GM12878 (cell line): ENCODE measurements around the gene CLSTN2. TPM values are rescaled to one million over a fixed set of nuclear protein-coding genes. Genes with fewer than 3 reads are reported as not detected.

ENCODE experiments used
- ATAC-seq: fragments of 200-7000 bp; cut with Tn5 transposase; 3 replicates; pipeline ENCODE4 v1.9.1; 2020; ENCODE audit warnings: mild to moderate bottlenecking, moderate library complexity
- BruUV-seq: library from RNA; stranded (reverse); fragments of 400-500 nt; replicated peaks from 2 replicates; lab custom pipeline; 2021; lab: Mats Ljungman, UMichigan
- CTCF ChIA-PET: fragments of 300-600 bp; sonication (Branson Sonifier 250); formaldehyde crosslinking; extraction: SDS; loops from one replicate; lab custom pipeline; 2021; ENCODE audit warnings: inconsistent platforms; lab: Yijun Ruan, JAX
- POLR2A ChIA-PET: fragments of 350-600 bp; formaldehyde crosslinking; extraction: SDS; loops from one replicate; lab custom pipeline; 2021; ENCODE audit warnings: inconsistent platforms; lab: Charles Lee
- RAD21 ChIA-PET: fragments of 300-600 bp; sonication (Branson Sonifier 250); formaldehyde crosslinking; loops from one replicate; lab custom pipeline; 2023; ENCODE audit warnings: antibody characterized with exemption; ENCODE audit not compliant: unreplicated experiment; lab: Charles Lee
- SMC1A ChIA-PET: fragments of 300-600 bp; sonication (Branson Sonifier 250); formaldehyde crosslinking; loops from one replicate; lab custom pipeline; 2023; ENCODE audit not compliant: unreplicated experiment, uncharacterized antibody; lab: Charles Lee
- DNase-seq: peaks from one replicate; pipeline ENCODE4 v3.0.0-alpha.2; 2011; ENCODE audit warnings: low read depth, low spot score
- FAIRE-seq: peaks from 3 replicates; lab custom pipeline; 2011; peaks lifted over from hg19 to GRCh38; lab: Jason Lieb, UNC
- H2AFZ ChIP-seq: 2 replicates; pipeline ENCODE4 v1.6.0; 2011; ENCODE audit warnings: low read depth, low read length, control low read depth; ENCODE audit not compliant: control insufficient read depth
- H3K27ac ChIP-seq: 2 replicates; pipeline ENCODE4 v1.5.1; 2011; ENCODE audit warnings: control low read depth; ENCODE audit not compliant: control insufficient read depth, insufficient read depth
- H3K27me3 ChIP-seq, 2 experiments: replicated peaks in 1 of 2; 2 replicates each; pipeline versions ENCODE4 v1.6.0 to v1.6.1; 2011; ENCODE audit warnings: low read length in 1 of 2; ENCODE audit not compliant: control insufficient read depth in 2 of 2, insufficient read depth in 2 of 2
- H3K36me3 ChIP-seq, 2 experiments: 2 replicates each; pipeline ENCODE4 v1.5.1; 2011; ENCODE audit warnings: low read length in 1 of 2; ENCODE audit not compliant: control insufficient read depth in 2 of 2, insufficient read depth in 2 of 2
- H3K4me1 ChIP-seq: 2 replicates; pipeline ENCODE4 v1.6.1; 2011; ENCODE audit warnings: mild to moderate bottlenecking, low read length, moderate library complexity, mixed read lengths; ENCODE audit not compliant: control insufficient read depth, insufficient read depth
- H3K4me2 ChIP-seq: 2 replicates; pipeline ENCODE4 v1.6.0; 2011; ENCODE audit warnings: control low read depth; ENCODE audit not compliant: control insufficient read depth, insufficient read depth
- H3K4me3 ChIP-seq: fragments of 200-600 bp; sonication (generic); 2 replicates; pipeline ENCODE4 v1.5.1; 2016
- H3K79me2 ChIP-seq: 2 replicates; pipeline ENCODE4 v1.6.0; 2011; ENCODE audit warnings: low read length; ENCODE audit not compliant: control insufficient read depth, insufficient read depth
- H3K9ac ChIP-seq: 2 replicates; pipeline ENCODE4 v1.8.0; 2011; ENCODE audit warnings: low read length, control low read depth, mixed read lengths; ENCODE audit not compliant: control insufficient read depth, insufficient read depth
- H3K9me3 ChIP-seq: replicated peaks from 3 replicates; pipeline ENCODE4 v1.5.1; 2011; ENCODE audit warnings: mild to moderate bottlenecking, low read length; ENCODE audit not compliant: control insufficient read depth, insufficient read depth
- H4K20me1 ChIP-seq: 2 replicates; pipeline ENCODE4 v1.6.0; 2011; ENCODE audit not compliant: control insufficient read depth, insufficient read depth
- CHD1 ChIP-seq: IDR thresholded peaks from 2 replicates; pipeline ENCODE4 v1.6.1; 2012; ENCODE audit warnings: low read depth, low read length, improper control_type of control experiment
- DPF2 ChIP-seq: fragments of 450-650 bp; IDR thresholded peaks from 2 replicates; pipeline ENCODE4 v1.6.1; 2017; ENCODE audit warnings: mild to moderate bottlenecking
- EGR1 ChIP-seq, 2 experiments: IDR thresholded peaks; 1 replicate in 1 of 2; 2 replicates in 1 of 2; pipeline ENCODE4 v1.6.1; 2011 to 2012; ENCODE audit warnings: low read depth in 2 of 2, low read length in 2 of 2, borderline replicate concordance in 1 of 2, mild to moderate bottlenecking in 1 of 2, moderate library complexity in 1 of 2
- HDAC2 ChIP-seq: fragments of 200-600 bp; sonication (generic); IDR thresholded peaks from 2 replicates; pipeline ENCODE4 v1.6.1; 2017
- HDGF ChIP-seq: fragments of 450-650 bp; IDR thresholded peaks from 2 replicates; pipeline ENCODE4 v1.6.1; 2016; ENCODE audit warnings: antibody characterized with exemption
- MTA2 ChIP-seq: fragments of 450-650 bp; IDR thresholded peaks from 2 replicates; pipeline ENCODE4 v1.6.1; 2016; ENCODE audit warnings: low read depth, mild to moderate bottlenecking, moderate library complexity
- PML ChIP-seq: IDR thresholded peaks from 2 replicates; pipeline ENCODE4 v1.6.1; 2012; ENCODE audit warnings: low read length, inconsistent platforms
- POU2F2 ChIP-seq: IDR thresholded peaks from 3 replicates; pipeline ENCODE4 v1.6.1; 2011; ENCODE audit warnings: low read depth, mild to moderate bottlenecking, low read length, borderline replicate concordance
- RAD21 ChIP-seq: IDR thresholded peaks from 2 replicates; pipeline ENCODE4 v1.6.1; 2011; ENCODE audit warnings: mild to moderate bottlenecking, low read depth, low read length, moderate library complexity; ENCODE audit not compliant: insufficient read depth
- RAD51 ChIP-seq: fragments of 450-650 bp; IDR thresholded peaks from 2 replicates; pipeline ENCODE4 v1.6.1; 2016; ENCODE audit warnings: moderate library complexity, mild to moderate bottlenecking, inconsistent platforms
- SIN3A ChIP-seq: IDR thresholded peaks from 2 replicates; pipeline ENCODE4 v1.6.1; 2012; ENCODE audit warnings: low read depth, low read length, improper control_type of control experiment
- SIX5 ChIP-seq: IDR thresholded peaks from 2 replicates; pipeline ENCODE4 v1.6.1; 2011; ENCODE audit warnings: mild to moderate bottlenecking, low read depth, low read length, moderate library complexity; ENCODE audit not compliant: severe bottlenecking
- TBL1XR1 ChIP-seq: IDR thresholded peaks from 2 replicates; pipeline ENCODE4 v1.6.1; 2012; ENCODE audit warnings: low read depth, low read length, improper control_type of control experiment
- ZNF622 ChIP-seq: fragments of 450-650 bp; IDR thresholded peaks from 2 replicates; pipeline ENCODE4 v1.6.1; 2017; ENCODE audit warnings: mild to moderate bottlenecking, inconsistent platforms
- WGBS: methylation state at CpG from one replicate; pipeline ENCODE4 v1.1.6; 2016; ENCODE audit warnings: low lambda C conversion rate; ENCODE audit not compliant: insufficient replicate concordance, insufficient coverage; ENCODE audit errors: missing lambda C conversion rate; 5-methylcytosine and 5-hydroxymethylcytosine counted together
- in situ Hi-C: fragments of 300-500 bp; cut with MboI; formaldehyde crosslinking; loops from 9 replicates; pipeline ENCODE4 v1.14.3; 2018; ENCODE audit warnings: mixed read lengths
- intact Hi-C: fragments of 100-400 bp; cut with micrococcal nuclease; formaldehyde crosslinking; loops from one replicate; pipeline ENCODE4 v1.14.2; 2022; ENCODE audit not compliant: unreplicated experiment
- polyA plus RNA-seq, 11 experiments: library from polyadenylated mRNA; depleted of rRNA in 4 of 11; unstranded in 6 of 11; stranded (reverse) in 5 of 11; fragments of >200 nt; fragmentation: Nextera tagmentation in 4 of 11; fragmentation: Illumina TruSeq in 1 of 11; extraction: Ambion mirVana in 4 of 11; extraction: Trizol in 1 of 11; gene quantifications; 1 replicate in 1 of 11; 2 replicates in 10 of 11; pipeline versions ENCODE4 v1.2.1 to v1.2.3, GENCODE V29; 2011 to 2016; ENCODE audit warnings: inconsistent platforms in 2 of 11, missing spikeins in 2 of 11, low read depth in 1 of 11
- total RNA-seq, 4 experiments: library from RNA; depleted of rRNA in 3 of 4; stranded (reverse); fragments of >200 nt in 3 of 4; fragmentation: Illumina TruSeq in 1 of 4; extraction: Trizol in 1 of 4; gene quantifications; 2 replicates each; pipeline versions ENCODE4 v1.2.1 to v1.2.3, GENCODE V29; 2013 to 2021
- TF ChIP-seq, protein P1 (sequence below): fragments of 450-650 bp; IDR thresholded peaks from 2 replicates; pipeline ENCODE4 v1.6.1; 2016; ENCODE audit warnings: mild to moderate bottlenecking, moderate library complexity, borderline replicate concordance
- TF ChIP-seq, protein P2 (sequence below), 3 experiments: IDR thresholded peaks in 2 of 3; conservative IDR thresholded peaks in 1 of 3; 2 replicates each; pipeline ENCODE4 v1.5.1; 2011; ENCODE audit warnings: low read depth in 3 of 3, low read length in 3 of 3, mild to moderate bottlenecking in 3 of 3, control low read depth in 2 of 3, moderate library complexity in 2 of 3, inconsistent platforms in 1 of 3, mixed read lengths in 1 of 3; ENCODE audit not compliant: control insufficient read depth in 2 of 3, insufficient read depth in 1 of 3; ENCODE audit errors: extremely low read depth in 1 of 3
- TF ChIP-seq, protein P3 (sequence below): IDR thresholded peaks from 2 replicates; pipeline ENCODE4 v1.6.1; 2012; ENCODE audit warnings: low read length, inconsistent platforms

Gene CLSTN2
- total and polyA plus RNA-seq, 10 of the 15 experiments (the other 5 are each of a cell fraction or from before 2014, with no cell fraction given), result under 0.01 to 0.10 (median under 0.01) TPM; not detected in 5

DNA sequence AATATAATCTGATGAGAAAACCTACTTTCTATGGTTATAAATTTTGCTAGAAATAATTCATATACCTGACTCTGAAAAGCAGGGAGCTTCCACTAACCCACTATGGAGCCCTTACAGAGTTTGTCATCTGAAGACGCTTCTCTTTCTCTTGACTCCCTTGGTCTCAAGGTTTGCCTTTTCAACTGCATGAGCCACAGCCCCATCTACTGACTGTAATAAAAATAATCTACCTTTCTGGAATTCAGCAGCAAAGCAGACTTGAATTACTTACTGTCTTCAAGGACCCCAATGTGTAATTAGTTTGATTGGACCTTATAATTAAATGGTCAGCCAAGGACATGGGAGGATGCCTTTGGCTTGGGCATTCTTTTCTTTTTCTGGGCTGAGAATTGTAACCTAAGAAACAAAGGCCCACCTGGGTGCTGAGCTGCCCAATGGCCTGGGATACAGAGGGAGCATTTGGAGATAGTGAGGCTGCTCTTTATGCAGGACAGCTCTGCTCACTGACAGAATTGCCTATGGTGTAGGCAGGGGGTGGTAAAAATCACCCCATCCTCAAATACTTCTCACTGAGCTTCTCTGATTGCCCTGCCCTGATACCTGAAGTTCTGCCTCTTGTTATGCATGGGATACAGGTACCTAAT lies 564.3 kb downstream of the CLSTN2 start:
- ATAC-seq (peak; percentile 61), DNase-seq (no peak), FAIRE-seq (no peak)
- Histone ChIP-seq H3K27ac (no peak overlapping the region), H3K9ac (no peak overlapping the region), H3K36me3 (no peaks in the 10 kb centered on the region), H3K27me3 (no peaks in the 10 kb centered on the region; a peak in 1 of 4 replicates), H3K4me2 (no peak overlapping the region), H3K4me1 (no peaks in the 10 kb centered on the region), H4K20me1 (no peaks in the 10 kb centered on the region), H3K79me2 (no peaks in the 10 kb centered on the region), H3K4me3 (no peak overlapping the region)
- 0% methylated on average over 1 of the region's 1 CpG for WGBS
- SMC1A ChIA-PET, result interaction anchor here (0.7 to 1.7 kb wide), 7 partner anchors 8 to 787 kb away, joined by 3 to 6 read pairs (median 3); no protein-coding TSS in a partner anchor
- no TSS peak for BruUV-seq
- CTCF ChIA-PET, result interaction anchor here (0.7 to 2.0 kb wide), 7 partner anchors 16 to 561 kb away, joined by 3 to 14 read pairs (median 3); no protein-coding TSS in a partner anchor
- RAD21 ChIA-PET, result interaction anchor here (1.0 to 1.9 kb wide), 4 partner anchors 8 to 370 kb away, joined by 3 to 9 read pairs (median 4); no protein-coding TSS in a partner anchor
- POLR2A ChIA-PET, result no interaction called here
- intact Hi-C loops, result loop anchor here (5.0 kb wide), 1 partner anchor 372 kb away; no protein-coding TSS in a partner anchor
- TF ChIP-seq, protein P1, sequence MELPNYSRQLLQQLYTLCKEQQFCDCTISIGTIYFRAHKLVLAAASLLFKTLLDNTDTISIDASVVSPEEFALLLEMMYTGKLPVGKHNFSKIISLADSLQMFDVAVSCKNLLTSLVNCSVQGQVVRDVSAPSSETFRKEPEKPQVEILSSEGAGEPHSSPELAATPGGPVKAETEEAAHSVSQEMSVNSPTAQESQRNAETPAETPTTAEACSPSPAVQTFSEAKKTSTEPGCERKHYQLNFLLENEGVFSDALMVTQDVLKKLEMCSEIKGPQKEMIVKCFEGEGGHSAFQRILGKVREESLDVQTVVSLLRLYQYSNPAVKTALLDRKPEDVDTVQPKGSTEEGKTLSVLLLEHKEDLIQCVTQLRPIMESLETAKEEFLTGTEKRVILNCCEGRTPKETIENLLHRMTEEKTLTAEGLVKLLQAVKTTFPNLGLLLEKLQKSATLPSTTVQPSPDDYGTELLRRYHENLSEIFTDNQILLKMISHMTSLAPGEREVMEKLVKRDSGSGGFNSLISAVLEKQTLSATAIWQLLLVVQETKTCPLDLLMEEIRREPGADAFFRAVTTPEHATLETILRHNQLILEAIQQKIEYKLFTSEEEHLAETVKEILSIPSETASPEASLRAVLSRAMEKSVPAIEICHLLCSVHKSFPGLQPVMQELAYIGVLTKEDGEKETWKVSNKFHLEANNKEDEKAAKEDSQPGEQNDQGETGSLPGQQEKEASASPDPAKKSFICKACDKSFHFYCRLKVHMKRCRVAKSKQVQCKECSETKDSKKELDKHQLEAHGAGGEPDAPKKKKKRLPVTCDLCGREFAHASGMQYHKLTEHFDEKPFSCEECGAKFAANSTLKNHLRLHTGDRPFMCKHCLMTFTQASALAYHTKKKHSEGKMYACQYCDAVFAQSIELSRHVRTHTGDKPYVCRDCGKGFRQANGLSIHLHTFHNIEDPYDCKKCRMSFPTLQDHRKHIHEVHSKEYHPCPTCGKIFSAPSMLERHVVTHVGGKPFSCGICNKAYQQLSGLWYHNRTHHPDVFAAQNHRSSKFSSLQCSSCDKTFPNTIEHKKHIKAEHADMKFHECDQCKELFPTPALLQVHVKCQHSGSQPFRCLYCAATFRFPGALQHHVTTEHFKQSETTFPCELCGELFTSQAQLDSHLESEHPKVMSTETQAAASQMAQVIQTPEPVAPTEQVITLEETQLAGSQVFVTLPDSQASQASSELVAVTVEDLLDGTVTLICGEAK, result no peak
- TF ChIP-seq RAD21 (peak; percentile 45), MTA2 (no peak), POU2F2 (no peak), SIX5 (no peak), EGR1 (IDR thresholded peaks at IDR 0.05; ENCODE audit: borderline replicate concordance in 1 of 2, low read depth in 2 of 2, low read length in 2 of 2) (no peak), RAD51 (no peak), CHD1 (no peak), TBL1XR1 (no peak), HDGF (no peak), HDAC2 (no peak), PML (no peak), SIN3A (no peak), DPF2 (no peak), ZNF622 (no peak)
- TF ChIP-seq, protein P2, sequence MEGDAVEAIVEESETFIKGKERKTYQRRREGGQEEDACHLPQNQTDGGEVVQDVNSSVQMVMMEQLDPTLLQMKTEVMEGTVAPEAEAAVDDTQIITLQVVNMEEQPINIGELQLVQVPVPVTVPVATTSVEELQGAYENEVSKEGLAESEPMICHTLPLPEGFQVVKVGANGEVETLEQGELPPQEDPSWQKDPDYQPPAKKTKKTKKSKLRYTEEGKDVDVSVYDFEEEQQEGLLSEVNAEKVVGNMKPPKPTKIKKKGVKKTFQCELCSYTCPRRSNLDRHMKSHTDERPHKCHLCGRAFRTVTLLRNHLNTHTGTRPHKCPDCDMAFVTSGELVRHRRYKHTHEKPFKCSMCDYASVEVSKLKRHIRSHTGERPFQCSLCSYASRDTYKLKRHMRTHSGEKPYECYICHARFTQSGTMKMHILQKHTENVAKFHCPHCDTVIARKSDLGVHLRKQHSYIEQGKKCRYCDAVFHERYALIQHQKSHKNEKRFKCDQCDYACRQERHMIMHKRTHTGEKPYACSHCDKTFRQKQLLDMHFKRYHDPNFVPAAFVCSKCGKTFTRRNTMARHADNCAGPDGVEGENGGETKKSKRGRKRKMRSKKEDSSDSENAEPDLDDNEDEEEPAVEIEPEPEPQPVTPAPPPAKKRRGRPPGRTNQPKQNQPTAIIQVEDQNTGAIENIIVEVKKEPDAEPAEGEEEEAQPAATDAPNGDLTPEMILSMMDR (IDR thresholded peaks at IDR 0.05 in 2 of 3, conservative IDR thresholded peaks at IDR 0.05 in 1 of 3; ENCODE audit: control insufficient read depth in 2 of 3, extremely low read depth in 1 of 3, insufficient read depth in 1 of 3, low read depth in 3 of 3, low read length in 3 of 3), result peak in 2 of 3 experiments; percentile 12 to 59; a peak in 2 of 6 replicates
- TF ChIP-seq, protein P3, sequence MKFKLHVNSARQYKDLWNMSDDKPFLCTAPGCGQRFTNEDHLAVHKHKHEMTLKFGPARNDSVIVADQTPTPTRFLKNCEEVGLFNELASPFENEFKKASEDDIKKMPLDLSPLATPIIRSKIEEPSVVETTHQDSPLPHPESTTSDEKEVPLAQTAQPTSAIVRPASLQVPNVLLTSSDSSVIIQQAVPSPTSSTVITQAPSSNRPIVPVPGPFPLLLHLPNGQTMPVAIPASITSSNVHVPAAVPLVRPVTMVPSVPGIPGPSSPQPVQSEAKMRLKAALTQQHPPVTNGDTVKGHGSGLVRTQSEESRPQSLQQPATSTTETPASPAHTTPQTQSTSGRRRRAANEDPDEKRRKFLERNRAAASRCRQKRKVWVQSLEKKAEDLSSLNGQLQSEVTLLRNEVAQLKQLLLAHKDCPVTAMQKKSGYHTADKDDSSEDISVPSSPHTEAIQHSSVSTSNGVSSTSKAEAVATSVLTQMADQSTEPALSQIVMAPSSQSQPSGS, result no peak
- TF ChIP-seq, all 136 proteins: peak for 2
- Histone ChIP-seq H2AFZ (no peak overlapping the region), H3K9me3 (no peaks in the 10 kb centered on the region)
- in situ Hi-C loops, result no loop called here
